Lower leg skin (tissue), 4 donors: ENCODE results near the gene INAFM2. TPM values are rescaled to one million over a fixed set of nuclear protein-coding genes. Genes with fewer than 3 reads are reported as not detected.

Source experiments
- DNase-seq, 2 donors: peaks; one replicate each; pipeline ENCODE4 v3.0.0-alpha.2; 2019; ENCODE audit warnings: low spot score in 2 of 2
- H3K4me3 ChIP-seq: fragments of 200-600 bp; sonication (generic); 2 replicates; pipeline ENCODE4 v1.5.1; 2017; ENCODE audit warnings: mild to moderate bottlenecking, low read depth; ENCODE audit not compliant: poor library complexity, severe bottlenecking
- CTCF ChIP-seq, 3 donors: fragments of 450-650 bp; IDR thresholded peaks; one replicate each; pipeline ENCODE4 v1.5.1; 2016; ENCODE audit warnings: antibody characterized with exemption in 3 of 3, mild to moderate bottlenecking in 3 of 3, moderate library complexity in 2 of 3
- POLR2A ChIP-seq, 2 donors: fragments of 450-650 bp; IDR thresholded peaks; one replicate each; pipeline ENCODE4 v1.6.1; 2016 to 2017; ENCODE audit warnings: antibody characterized with exemption in 2 of 2, mild to moderate bottlenecking in 1 of 2, moderate library complexity in 1 of 2
- WGBS, 2 donors: methylation state at CpG; one replicate each; pipeline ENCODE4 v1.1.5; 2018; 5-methylcytosine and 5-hydroxymethylcytosine counted together
- intact Hi-C: fragments of 100-400 bp; cut with DNase I; formaldehyde crosslinking; loops from one replicate; pipeline ENCODE4 v1.15.0; 2023; ENCODE audit warnings: low total_unique reads
- total RNA-seq, 4 donors: library from RNA; depleted of rRNA; stranded (reverse); fragments of >200 nt; gene quantifications; one replicate each; pipeline ENCODE4 v1.1.0, GENCODE V29; 2016

INAFM2 gene
- total RNA-seq, 4 donors from 2014 or later = 6.8 to 13.8 (median 10.0) TPM

- no peak overlapping the region for H3K4me3 ChIP-seq
- no peak for DNase-seq
- TF ChIP-seq POLR2A (IDR thresholded peaks at IDR 0.05) (no peak), CTCF (IDR thresholded peaks at IDR 0.05) (no peak)
- intact Hi-C loops = loop anchor here (10.0 kb wide), 1 partner anchor 80 kb away; the partner anchor contains the start of gene ANKRD63
- 79 to 95% methylated on average over 5 of the region's 5 CpGs for WGBS, 2 donors
Measured at GRCh38 chr15:40365016-40365415, 41.5 kb downstream of the INAFM2 start.

GRCh38 chr15:40365624-40366456, 42.3 kb downstream of the INAFM2 start:
- TF ChIP-seq CTCF (IDR thresholded peaks at IDR 0.05) (no peak), POLR2A (IDR thresholded peaks at IDR 0.05) (no peak)
- no peak overlapping the region for H3K4me3 ChIP-seq
- 87 to 88% methylated on average over 11 of the region's 11 CpGs for WGBS, 2 donors
- intact Hi-C loops = loop anchor here (10.0 kb wide), 1 partner anchor 81 kb away; the partner anchor contains the start of gene ANKRD63
- DNase-seq = no peak

- H3K4me3 ChIP-seq = no peak overlapping the region
- no peak for DNase-seq
- TF ChIP-seq POLR2A (IDR thresholded peaks at IDR 0.05) = no peak
- TF ChIP-seq CTCF (IDR thresholded peaks at IDR 0.05) = no peak
- 78 to 87% methylated on average over 11 to 14 of the region's 14 CpGs for WGBS, 2 donors
- intact Hi-C loops = loop anchor here (10.0 kb wide), 1 partner anchor 82 kb away; the partner anchor contains the start of gene ANKRD63
Measured at GRCh38 chr15:40366457-40367370, 43.2 kb downstream of the INAFM2 start.

- H3K4me3 ChIP-seq = no peak overlapping the region
- TF ChIP-seq CTCF (IDR thresholded peaks at IDR 0.05) (no peak), POLR2A (IDR thresholded peaks at IDR 0.05) (no peak)
- WGBS, 2 donors = 71 to 79% methylated on average over 5 of the region's 5 CpGs
- DNase-seq = no peak
- intact Hi-C loops = loop anchor here (10.0 kb wide), 1 partner anchor 83 kb away; the partner anchor contains the start of gene ANKRD63
Measured at GRCh38 chr15:40367371-40367685, 43.8 kb downstream of the INAFM2 start.

GRCh38 chr15:40367686-40368611, 44.5 kb downstream of the INAFM2 start:
- peak; percentile 73 to 95 for DNase-seq
- 16 to 21% methylated on average over 34 to 52 of the region's 91 CpGs for WGBS, 2 donors
- H3K4me3 ChIP-seq = no peak overlapping the region
- intact Hi-C loops = loop anchor here (10.0 kb wide), 1 partner anchor 83 kb away; the partner anchor contains the start of gene ANKRD63
- TF ChIP-seq POLR2A (IDR thresholded peaks at IDR 0.05) (no peak), CTCF (IDR thresholded peaks at IDR 0.05) (peak in 1 of 3 donors; percentile 30)
